HL-60 (cell line): Measurements from ENCODE around the gene ATP5MK.

Experiments
- DNase-seq, 2 experiments: peaks; one replicate each; pipeline ENCODE4 v3.0.0-alpha.2; 2010 to 2020; ENCODE audit warnings: low read depth in 1 of 2, low spot score in 1 of 2
- H3K27ac ChIP-seq: fragments of 250-450 bp; sonication (Bioruptor Pico); replicated peaks from 2 replicates; pipeline ENCODE4 v1.5.1; 2020; ENCODE audit warnings: mild to moderate bottlenecking, moderate library complexity
- H3K27me3 ChIP-seq: fragments of 250-450 bp; sonication (Bioruptor Pico); 2 replicates; pipeline ENCODE4 v1.5.1; 2021; ENCODE audit warnings: mild to moderate bottlenecking, moderate library complexity; ENCODE audit not compliant: insufficient read depth, poor library complexity, severe bottlenecking
- H3K4me3 ChIP-seq: replicated peaks from 2 replicates; pipeline ENCODE4 v1.5.1; 2011; ENCODE audit warnings: mild to moderate bottlenecking, control low read depth, low read length; ENCODE audit not compliant: insufficient read depth
- GABPA ChIP-seq: IDR thresholded peaks from 2 replicates; pipeline ENCODE4 v1.6.1; 2012; ENCODE audit warnings: low read depth
- POLR2AphosphoS5 ChIP-seq: IDR thresholded peaks from 2 replicates; pipeline ENCODE4 v1.6.1; 2012; ENCODE audit warnings: low read depth
- REST ChIP-seq: IDR thresholded peaks from 2 replicates; pipeline ENCODE4 v1.6.1; 2012; ENCODE audit warnings: low read depth; ENCODE audit not compliant: insufficient replicate concordance
- SPI1 ChIP-seq: IDR thresholded peaks from 2 replicates; pipeline ENCODE4 v1.6.1; 2012; ENCODE audit warnings: low read depth, mild to moderate bottlenecking, borderline replicate concordance
- TF ChIP-seq, protein P1 (sequence below): IDR thresholded peaks from one replicate; pipeline ENCODE4 v1.5.1; 2011; ENCODE audit warnings: low read length, control low read depth, inconsistent platforms; ENCODE audit not compliant: insufficient read depth

Gene ATP5MK

GRCh38 chr10:103382769-103383168, 13.5 kb downstream of the ATP5MK start:
- DNase-seq: no peak
- TF ChIP-seq SPI1: no peak
- H3K27me3 ChIP-seq: no peaks in the 10 kb centered on the region
- H3K4me3 ChIP-seq: no peak overlapping the region
- no peak overlapping the region for H3K27ac ChIP-seq

DNA sequence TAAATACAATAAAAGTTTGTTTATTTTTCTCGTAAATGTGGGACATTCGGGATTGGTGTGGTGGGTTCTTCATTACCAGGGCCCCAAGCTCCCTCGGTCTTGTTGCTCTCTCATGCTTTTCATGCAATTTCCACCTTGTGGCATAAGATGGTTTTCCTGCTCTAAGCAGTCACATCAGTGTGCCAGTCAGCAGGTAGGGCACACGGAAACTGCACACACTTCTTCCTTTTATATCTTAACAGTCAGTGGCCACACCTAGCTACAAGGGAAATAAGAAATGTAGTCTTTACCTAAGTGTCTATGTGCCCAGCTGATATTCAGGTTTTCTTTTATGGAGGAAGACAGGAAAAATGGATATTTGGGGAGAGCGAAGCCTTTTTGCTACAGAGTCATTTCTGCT, 22.0 kb downstream of the ATP5MK start:
- H3K4me3 ChIP-seq: no peak overlapping the region
- no peaks in the 10 kb centered on the region for H3K27me3 ChIP-seq
- no peak for DNase-seq
- TF ChIP-seq GABPA: no peak
- TF ChIP-seq POLR2AphosphoS5: no peak
- no peak for TF ChIP-seq REST
- TF ChIP-seq SPI1: no peak
- TF ChIP-seq, protein P1, sequence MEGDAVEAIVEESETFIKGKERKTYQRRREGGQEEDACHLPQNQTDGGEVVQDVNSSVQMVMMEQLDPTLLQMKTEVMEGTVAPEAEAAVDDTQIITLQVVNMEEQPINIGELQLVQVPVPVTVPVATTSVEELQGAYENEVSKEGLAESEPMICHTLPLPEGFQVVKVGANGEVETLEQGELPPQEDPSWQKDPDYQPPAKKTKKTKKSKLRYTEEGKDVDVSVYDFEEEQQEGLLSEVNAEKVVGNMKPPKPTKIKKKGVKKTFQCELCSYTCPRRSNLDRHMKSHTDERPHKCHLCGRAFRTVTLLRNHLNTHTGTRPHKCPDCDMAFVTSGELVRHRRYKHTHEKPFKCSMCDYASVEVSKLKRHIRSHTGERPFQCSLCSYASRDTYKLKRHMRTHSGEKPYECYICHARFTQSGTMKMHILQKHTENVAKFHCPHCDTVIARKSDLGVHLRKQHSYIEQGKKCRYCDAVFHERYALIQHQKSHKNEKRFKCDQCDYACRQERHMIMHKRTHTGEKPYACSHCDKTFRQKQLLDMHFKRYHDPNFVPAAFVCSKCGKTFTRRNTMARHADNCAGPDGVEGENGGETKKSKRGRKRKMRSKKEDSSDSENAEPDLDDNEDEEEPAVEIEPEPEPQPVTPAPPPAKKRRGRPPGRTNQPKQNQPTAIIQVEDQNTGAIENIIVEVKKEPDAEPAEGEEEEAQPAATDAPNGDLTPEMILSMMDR: no peak
- no peak overlapping the region for H3K27ac ChIP-seq

- no peak overlapping the region for H3K27ac ChIP-seq
- no peak for DNase-seq
- H3K27me3 ChIP-seq: no peaks in the 10 kb centered on the region
- no peak overlapping the region for H3K4me3 ChIP-seq
- TF ChIP-seq POLR2AphosphoS5 (no peak), SPI1 (no peak), GABPA (no peak), REST (no peak)
- TF ChIP-seq, protein P1: no peak
These were observed 22.7 kb downstream of the ATP5MK start for GRCh38 chr10:103373544-103373943.

DNA sequence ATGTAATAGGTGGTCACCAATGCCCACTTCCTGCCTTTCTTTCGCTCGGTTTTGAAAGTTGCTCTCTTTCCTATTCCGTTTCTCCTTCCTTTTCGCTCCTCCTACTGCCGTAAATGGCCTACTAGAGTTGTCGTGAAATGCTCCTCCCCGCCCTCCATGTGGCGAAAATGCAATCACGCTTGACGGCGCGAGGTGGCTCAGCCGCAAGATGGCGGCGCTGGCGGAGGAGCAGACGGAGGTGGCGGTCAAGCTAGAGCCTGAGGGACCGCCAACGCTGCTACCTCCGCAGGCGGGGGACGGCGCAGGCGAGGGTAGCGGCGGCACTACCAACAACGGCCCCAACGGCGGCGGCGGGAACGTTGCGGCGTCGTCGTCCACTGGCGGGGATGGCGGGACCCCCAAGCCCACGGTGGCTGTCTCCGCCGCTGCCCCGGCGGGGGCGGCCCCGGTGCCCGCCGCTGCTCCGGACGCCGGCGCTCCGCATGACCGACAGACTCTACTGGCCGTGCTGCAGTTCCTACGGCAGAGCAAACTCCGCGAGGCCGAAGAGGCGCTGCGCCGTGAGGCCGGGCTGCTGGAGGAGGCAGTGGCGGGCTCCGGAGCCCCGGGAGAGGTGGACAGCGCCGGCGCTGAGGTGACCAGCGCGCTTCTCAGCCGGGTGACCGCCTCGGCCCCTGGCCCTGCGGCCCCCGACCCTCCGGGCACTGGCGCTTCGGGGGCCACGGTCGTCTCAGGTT, 28.3 kb downstream of the ATP5MK start, which contains the start of gene TAF5:
TSS of gene TAF5 (plus strand) at position 195 of the 737 bp plus-strand sequence. CDS start at position 209, 14 bp downstream.
- Histone ChIP-seq H3K27ac (peak within 1 kb of the TSS; percentile 81), H3K4me3 (peak within 1 kb of the TSS; percentile 87), H3K27me3 (no peaks in the 10 kb centered on the region)
- TF ChIP-seq SPI1 (peak; percentile 50; the same call in 1 of the 2 replicates), POLR2AphosphoS5 (peak; percentile 89), REST (peak; percentile 85), GABPA (no peak)
- TF ChIP-seq, protein P1: no peak
- DNase-seq: peak; percentile 89 to 96
